Measurements from ENCODE around the gene FDX1. TPM values are rescaled to one million over a fixed set of nuclear protein-coding genes. Genes with fewer than 3 reads are reported as not detected.

The FDX1 gene
- total RNA-seq, 2 donors from 2014 or later: 8.0 to 16.9 TPM

DNA sequence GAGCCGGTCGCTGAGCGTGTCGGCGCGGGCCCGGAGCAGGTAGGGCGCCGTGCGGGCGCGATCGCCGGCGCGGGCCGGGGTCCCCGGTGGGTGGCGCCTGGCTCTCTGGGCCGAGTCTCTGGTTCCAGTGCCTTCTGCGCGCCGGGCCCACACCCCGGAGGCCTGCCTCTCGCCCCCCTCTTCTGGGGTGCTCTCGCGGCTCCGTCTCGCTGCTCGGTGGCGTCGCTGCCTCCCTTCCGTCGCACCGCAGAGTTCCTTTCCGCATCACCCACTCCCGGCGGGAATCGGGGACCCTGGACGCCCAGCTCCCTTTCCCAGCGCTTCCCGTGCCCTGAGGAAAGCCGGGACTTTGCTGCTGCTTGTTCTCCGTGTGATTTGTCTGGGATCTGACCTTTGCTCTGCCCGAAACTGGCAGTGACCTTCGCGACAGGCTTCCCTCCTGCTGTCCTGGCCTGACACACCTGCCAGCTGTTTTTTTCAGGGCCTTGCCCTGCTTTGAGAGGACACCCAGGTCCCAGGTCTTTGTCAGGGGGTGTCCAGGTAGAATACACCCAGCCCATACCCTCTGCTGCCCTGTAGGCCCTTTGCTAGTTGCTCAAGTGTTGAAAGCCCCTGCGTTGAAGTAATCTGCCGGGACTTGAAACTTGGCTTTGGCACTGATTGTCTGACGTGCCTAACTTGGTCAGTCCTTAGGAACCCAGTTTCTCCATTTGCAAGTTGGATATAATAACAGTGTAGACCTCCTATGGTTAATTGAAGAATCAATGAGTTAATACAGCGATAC, 711 bp downstream of the FDX1 start:
- TF ChIP-seq, protein P1, sequence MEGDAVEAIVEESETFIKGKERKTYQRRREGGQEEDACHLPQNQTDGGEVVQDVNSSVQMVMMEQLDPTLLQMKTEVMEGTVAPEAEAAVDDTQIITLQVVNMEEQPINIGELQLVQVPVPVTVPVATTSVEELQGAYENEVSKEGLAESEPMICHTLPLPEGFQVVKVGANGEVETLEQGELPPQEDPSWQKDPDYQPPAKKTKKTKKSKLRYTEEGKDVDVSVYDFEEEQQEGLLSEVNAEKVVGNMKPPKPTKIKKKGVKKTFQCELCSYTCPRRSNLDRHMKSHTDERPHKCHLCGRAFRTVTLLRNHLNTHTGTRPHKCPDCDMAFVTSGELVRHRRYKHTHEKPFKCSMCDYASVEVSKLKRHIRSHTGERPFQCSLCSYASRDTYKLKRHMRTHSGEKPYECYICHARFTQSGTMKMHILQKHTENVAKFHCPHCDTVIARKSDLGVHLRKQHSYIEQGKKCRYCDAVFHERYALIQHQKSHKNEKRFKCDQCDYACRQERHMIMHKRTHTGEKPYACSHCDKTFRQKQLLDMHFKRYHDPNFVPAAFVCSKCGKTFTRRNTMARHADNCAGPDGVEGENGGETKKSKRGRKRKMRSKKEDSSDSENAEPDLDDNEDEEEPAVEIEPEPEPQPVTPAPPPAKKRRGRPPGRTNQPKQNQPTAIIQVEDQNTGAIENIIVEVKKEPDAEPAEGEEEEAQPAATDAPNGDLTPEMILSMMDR (IDR thresholded peaks at IDR 0.05): no peak
- DNase-seq (ENCODE audit: low spot score) (no peak), ATAC-seq (ENCODE audit: insufficient number of reproducible peaks, low FRiP score, low read depth) (peak; percentile 34)
- Histone ChIP-seq H3K4me1 (ENCODE audit: control insufficient read depth in 1 of 2, low read depth in 2 of 2) (peaks cover 19 to 31% of the 10 kb centered on the region in 2 donors), H3K36me3 (no peaks in the 10 kb centered on the region), H3K27me3 (replicated peaks; ENCODE audit: insufficient read depth) (no peaks in the 10 kb centered on the region), H3K9me3 (no peaks in the 10 kb centered on the region), H3K27ac (peak overlapping the region; percentile 63 to 87), H3K4me3 (peak overlapping the region; percentile 86)

DNA sequence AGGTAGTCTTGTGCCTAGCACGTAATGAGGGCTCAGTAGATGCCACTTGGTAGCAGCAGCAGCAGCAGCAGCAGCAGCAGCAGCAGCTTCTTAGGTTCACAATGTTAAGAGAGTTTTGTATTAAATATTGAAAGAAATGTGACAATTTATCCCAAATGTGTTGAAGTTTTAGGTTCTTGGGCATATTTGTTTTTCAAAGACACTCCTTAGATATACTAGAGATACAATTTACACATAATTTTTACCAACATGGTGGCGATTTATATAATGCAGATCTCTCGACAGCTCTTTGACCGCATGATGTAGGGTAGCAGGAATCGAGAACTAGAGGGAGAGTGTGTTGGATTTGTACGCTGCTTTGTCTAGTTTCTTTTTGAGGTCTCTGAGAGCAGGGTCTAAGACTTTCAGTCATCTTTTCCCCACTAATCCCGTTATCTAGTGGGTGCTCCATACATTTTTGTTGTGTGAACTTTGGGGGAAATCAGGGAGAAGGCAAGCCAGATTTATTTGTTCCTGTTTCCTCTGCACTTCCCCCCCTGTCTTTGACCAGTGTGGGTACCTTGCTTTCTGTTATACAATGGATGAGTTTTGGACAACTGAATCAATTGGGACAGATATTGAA, 1.4 kb downstream of the FDX1 start:
- no peaks in the 10 kb centered on the region for H3K36me3 ChIP-seq
- H3K27me3 ChIP-seq (replicated peaks; ENCODE audit: insufficient read depth): no peaks in the 10 kb centered on the region
- TF ChIP-seq, protein P1 (IDR thresholded peaks at IDR 0.05): no peak
- H3K9me3 ChIP-seq: no peaks in the 10 kb centered on the region
- H3K4me1 ChIP-seq (ENCODE audit: control insufficient read depth in 1 of 2, low read depth in 2 of 2): peaks cover 22 to 38% of the 10 kb centered on the region in 2 donors
- no peak for DNase-seq (ENCODE audit: low spot score)
- peak overlapping the region; percentile 86 for H3K4me3 ChIP-seq
- H3K27ac ChIP-seq: peak overlapping the region in 1 of 2 donors; percentile 87
- ATAC-seq (ENCODE audit: insufficient number of reproducible peaks, low FRiP score, low read depth): no peak

- no peaks in the 10 kb centered on the region for H3K27me3 ChIP-seq (replicated peaks; ENCODE audit: insufficient read depth)
- no peaks in the 10 kb centered on the region for H3K36me3 ChIP-seq
- peak overlapping the region; percentile 86 for H3K4me3 ChIP-seq
- no peaks in the 10 kb centered on the region for H3K9me3 ChIP-seq
- H3K27ac ChIP-seq: no peak overlapping the region
- DNase-seq (ENCODE audit: low spot score): no peak
- TF ChIP-seq, protein P1 (IDR thresholded peaks at IDR 0.05): no peak
- peaks cover 22 to 40% of the 10 kb centered on the region in 2 donors for H3K4me1 ChIP-seq (ENCODE audit: control insufficient read depth in 1 of 2, low read depth in 2 of 2)
- no peak for ATAC-seq (ENCODE audit: insufficient number of reproducible peaks, low FRiP score, low read depth)
Measured at GRCh38 chr11:110431674-110432073, 1.9 kb downstream of the FDX1 start.

DNA sequence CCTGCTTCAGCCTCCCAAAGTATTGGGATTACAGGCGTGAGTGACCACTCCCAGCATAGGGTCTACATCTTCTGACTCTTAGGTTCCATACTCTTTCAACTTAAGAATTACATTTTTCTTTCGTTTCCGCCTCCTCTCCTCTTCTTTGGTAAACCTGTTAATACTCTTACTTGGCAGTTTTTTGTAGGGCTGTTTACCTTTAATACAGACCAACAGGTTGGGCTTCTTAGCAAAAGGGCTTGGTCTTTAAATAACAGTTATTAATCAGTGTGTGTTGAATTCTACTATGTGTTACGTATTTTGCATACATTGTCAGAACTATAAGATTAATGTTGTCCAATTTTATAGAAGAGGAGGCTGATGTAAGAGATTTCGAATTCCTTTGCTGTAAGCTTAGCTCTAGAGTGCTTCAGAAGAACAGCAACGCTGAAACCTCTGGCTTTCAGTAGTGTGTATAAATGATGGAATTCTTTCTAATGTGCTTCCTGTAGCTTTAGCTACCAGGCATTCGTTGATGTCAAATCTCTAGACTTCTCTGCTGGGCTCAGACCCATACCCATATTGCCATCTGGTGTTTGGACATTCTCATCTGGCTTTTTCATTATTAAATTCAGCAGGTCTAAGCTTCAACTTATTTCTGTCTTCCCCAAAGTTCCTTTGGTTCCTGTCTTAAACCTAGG, 3.1 kb downstream of the FDX1 start:
- no peak for ATAC-seq (ENCODE audit: insufficient number of reproducible peaks, low FRiP score, low read depth)
- H3K9me3 ChIP-seq: no peaks in the 10 kb centered on the region
- no peak for DNase-seq (ENCODE audit: low spot score)
- H3K4me1 ChIP-seq (ENCODE audit: control insufficient read depth in 1 of 2, low read depth in 2 of 2): peaks cover 22 to 45% of the 10 kb centered on the region in 2 donors
- no peaks in the 10 kb centered on the region for H3K27me3 ChIP-seq (replicated peaks; ENCODE audit: insufficient read depth)
- TF ChIP-seq, protein P1 (IDR thresholded peaks at IDR 0.05): no peak
- H3K27ac ChIP-seq: no peak overlapping the region
- no peak overlapping the region for H3K4me3 ChIP-seq
- peaks cover 4% of the 10 kb centered on the region for H3K36me3 ChIP-seq

Data from thoracic aorta (tissue), 2 donors.